Right ventricle myocardium superior (tissue), 1 donor: Measurements from ENCODE around the gene MYL4. TPM values are rescaled to one million over a fixed set of nuclear protein-coding genes. Genes with fewer than 3 reads are reported as not detected.

Experiments used
- ATAC-seq: fragments of 200-7000 bp; cut with Tn5 transposase; one replicate; pipeline ENCODE4 v1.9.1; 2020; ENCODE audit warnings: mild to moderate bottlenecking; ENCODE audit not compliant: poor library complexity
- DNase-seq: peaks from one replicate; pipeline ENCODE4 v3.0.0-alpha.2; 2020
- intact Hi-C: fragments of 100-400 bp; cut with DNase I; formaldehyde crosslinking; loops from one replicate; pipeline ENCODE4 v1.11.2; 2022
- total RNA-seq: library from RNA; stranded (reverse); fragmentation: NEBNext Ultra II Directional; extraction: Animal tissue kit (Norgen Biotek cat#: 25700); gene quantifications from one replicate; pipeline ENCODE4 v1.2.1, GENCODE V29; 2021
- donor health status: DM: no; HTN: yes; CAD: no; lungs with severe emphysema.

The MYL4 gene
- total RNA-seq, 1 donor from 2014 or later: 219 TPM

DNA sequence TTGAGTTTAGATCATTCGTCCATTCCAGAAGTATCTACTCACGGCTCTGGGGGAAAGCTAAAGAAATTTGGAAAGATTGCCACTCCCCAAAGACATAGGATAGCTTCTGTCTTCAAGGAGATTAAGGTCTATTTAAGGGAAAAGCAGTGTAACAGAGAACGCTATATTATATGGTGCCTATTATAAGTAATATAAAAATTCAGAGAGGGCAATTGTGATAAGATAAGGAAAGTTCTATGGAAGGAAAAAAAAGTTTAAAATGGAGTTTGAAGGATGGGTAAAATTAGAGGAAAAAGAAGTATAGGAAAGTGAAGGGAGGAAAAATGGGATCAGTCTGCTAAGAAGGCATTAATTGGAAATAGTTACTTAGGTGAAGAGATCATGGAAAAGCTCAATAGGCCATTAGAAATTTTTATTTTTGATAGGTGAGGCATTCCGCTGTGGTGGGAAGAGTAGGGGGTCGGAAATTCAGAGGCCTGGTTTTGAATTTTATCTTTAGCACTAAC is 19.4 kb upstream of the MYL4 start:
- ATAC-seq (no peak), DNase-seq (no peak)
- intact Hi-C loops: no loop called here

DNA sequence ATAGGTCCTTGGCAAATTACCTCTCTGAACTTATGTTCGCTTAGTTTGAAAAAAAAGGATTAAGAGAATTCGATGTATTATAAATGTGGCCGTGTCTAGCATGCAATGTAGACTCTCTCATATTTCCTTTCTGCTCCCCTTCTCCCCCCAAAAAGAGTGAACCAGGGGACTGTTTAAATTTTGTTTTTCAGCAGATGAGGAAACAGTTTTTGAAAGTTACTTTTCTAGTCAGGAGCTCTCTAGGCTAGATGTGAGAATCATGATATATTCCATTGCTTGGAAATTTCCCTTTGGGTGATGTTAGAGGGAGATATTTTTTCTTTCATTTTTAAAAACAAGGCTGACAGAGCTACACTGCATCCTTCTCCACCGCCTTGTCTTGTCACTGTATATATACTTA is 18.9 kb upstream of the MYL4 start:
- intact Hi-C loops: no loop called here
- no peak for DNase-seq
- ATAC-seq: no peak

DNA sequence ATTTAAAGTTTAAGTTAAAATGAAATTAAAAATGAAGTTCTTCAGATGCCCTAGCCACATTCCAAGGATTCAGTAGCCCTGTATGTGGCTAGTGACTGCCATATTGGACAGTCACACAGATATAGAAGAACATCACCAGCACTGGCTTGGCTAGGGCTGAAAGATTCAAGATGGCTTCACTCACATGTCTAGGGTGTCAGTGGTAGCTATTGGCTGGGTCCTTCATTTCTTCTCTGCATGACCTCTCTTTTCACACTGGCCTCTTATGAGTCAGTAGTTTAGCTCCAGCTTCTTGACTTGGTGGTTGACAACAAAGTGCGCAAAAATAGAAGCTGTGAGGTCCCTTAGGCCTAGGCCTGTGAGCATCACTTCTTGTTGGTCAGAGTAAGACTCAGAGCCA is 18.4 kb upstream of the MYL4 start:
- no peak for DNase-seq
- no peak for ATAC-seq
- intact Hi-C loops: no loop called here

GRCh38 chr17:47192554-47192953 is 16.6 kb upstream of the MYL4 start:
- intact Hi-C loops: no loop called here
- ATAC-seq (no peak), DNase-seq (no peak)

DNA sequence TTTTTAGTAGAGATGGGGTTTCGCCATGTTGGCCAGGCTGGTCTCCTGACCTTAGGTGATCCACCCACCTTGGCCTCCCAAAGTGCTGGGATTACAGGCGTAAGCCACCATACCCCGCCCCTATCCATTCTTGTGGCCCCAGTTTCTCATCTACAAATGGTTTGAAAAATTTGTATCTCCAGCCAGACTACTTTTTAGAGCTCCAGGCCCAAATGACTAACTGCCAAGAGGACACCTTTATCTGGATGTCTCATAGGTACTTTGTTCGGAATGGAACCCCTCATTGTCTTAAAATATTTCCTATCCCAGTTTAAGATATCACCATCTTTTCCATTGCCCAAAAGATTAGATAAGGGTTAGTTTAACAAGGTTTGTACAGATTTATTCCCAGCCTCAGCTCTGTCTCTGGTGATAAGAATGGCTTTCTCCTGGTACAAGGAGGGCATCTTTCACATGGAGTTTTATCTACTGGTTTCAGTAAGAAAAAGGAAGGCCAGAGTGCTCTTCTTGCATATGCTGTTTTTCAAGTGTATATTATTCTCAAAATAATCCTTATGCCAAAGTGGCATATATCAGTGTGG is 15.1 kb upstream of the MYL4 start:
- ATAC-seq: no peak
- intact Hi-C loops: no loop called here
- DNase-seq: no peak

DNA sequence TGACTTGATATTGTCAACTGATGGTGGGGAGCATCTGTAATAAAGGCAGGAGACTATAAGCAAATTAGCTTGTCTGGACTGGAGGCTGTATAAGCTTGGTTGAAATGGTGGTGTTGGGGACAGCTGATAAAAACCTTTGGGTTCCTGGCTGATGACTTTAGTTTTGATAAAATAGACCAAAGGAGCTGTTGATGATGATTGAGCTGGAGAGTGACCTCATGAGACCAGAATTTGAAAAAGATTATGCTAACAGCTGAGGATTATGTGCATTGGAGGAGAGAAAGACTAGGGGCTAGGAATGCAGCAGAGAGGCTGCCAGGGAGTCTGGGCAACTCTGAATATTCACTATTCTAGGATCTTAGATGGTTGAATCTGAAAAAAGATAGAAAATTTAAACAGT is 11.3 kb upstream of the MYL4 start:
- DNase-seq (no peak), ATAC-seq (no peak)
- intact Hi-C loops: no loop called here

GRCh38 chr17:47199627-47200324 is 9.4 kb upstream of the MYL4 start:
- ATAC-seq (no peak), DNase-seq (no peak)
- intact Hi-C loops: no loop called here

DNA sequence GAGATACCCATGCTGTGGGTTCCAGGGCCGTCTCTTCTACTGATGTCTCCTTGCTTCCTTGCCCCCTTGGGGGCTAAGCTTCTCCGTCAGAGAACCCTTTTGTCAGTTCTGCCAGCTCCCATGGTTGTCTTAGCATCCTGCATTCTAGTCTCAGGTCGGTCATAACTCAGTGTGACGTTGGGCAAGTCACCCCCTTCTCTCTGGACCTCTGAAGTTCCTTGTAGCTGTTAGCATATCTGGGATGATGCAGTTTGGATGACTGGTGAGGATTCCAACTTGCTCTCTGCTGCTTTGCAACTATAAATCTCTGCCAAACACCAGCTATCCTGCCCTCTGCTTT is 8.9 kb upstream of the MYL4 start:
- intact Hi-C loops: no loop called here
- DNase-seq (no peak), ATAC-seq (no peak)

DNA sequence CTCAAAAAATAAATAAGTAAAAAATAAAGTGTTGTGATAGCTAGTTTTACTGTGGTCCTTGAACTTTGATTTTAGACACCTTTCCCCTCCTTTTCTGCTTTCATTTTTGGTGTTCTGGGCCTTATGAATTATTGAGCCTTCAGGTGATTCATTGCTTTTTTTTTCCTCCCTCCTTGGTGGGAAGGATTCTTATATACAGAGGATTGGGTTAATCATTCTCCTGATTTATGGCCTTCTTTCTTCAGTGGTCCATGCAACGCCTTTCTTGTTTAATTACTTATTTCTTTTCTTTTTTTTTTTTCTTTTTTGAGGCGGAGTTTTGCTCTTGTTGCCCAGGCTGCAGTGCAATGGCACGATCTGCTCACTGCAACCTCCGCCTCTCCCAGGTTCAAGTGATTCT is 8.0 kb upstream of the MYL4 start:
- no peak for DNase-seq
- no peak for ATAC-seq
- intact Hi-C loops: no loop called here

GRCh38 chr17:47203984-47204721 is 5.0 kb upstream of the MYL4 start:
- intact Hi-C loops: no loop called here
- ATAC-seq (no peak), DNase-seq (no peak)

GRCh38 chr17:47204722-47205418 is 4.3 kb upstream of the MYL4 start:
- DNase-seq (no peak), ATAC-seq (peak; percentile 79)
- intact Hi-C loops: no loop called here

- peak; percentile 62 for ATAC-seq
- intact Hi-C loops: no loop called here
- peak; percentile 56 for DNase-seq
These were observed 3.7 kb upstream of the MYL4 start for GRCh38 chr17:47205419-47205963.

GRCh38 chr17:47207143-47208067 is 1.7 kb upstream of the MYL4 start:
- no peak for DNase-seq
- ATAC-seq: no peak
- intact Hi-C loops: no loop called here

- no peak for DNase-seq
- intact Hi-C loops: no loop called here
- no peak for ATAC-seq
These were observed 351 bp downstream of the MYL4 start for GRCh38 chr17:47209499-47209898.

- no peak for DNase-seq
- intact Hi-C loops: no loop called here
These were observed 957 bp downstream of the MYL4 start for GRCh38 chr17:47210105-47210504.

DNA sequence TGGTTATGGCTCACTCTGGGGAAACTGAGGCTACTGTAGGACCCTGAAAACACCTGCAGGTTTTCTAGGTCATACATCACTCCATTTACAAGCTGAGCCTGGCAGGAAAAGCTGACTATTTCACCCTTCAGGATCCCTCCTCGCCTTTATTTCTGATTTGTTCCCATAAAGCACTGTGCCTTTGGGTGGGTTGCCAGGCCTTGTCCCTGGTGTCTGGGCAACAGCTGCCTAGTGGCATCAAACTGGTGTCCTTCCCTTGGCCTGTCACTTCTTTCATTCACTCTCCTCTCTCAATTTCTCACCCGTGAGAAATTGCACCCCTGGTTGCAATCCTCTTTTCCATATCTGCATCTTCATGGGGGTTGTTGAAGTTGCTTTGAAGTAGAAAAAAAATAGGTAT is 1.6 kb downstream of the MYL4 start:
- no peak for ATAC-seq
- DNase-seq: no peak
- intact Hi-C loops: no loop called here

More at GRCh38 chr17:47210105-47210504, 957 bp downstream of the MYL4 start:
- peak; percentile 44 for ATAC-seq

GRCh38 chr17:47212458-47212857 is 3.3 kb downstream of the MYL4 start:
- DNase-seq (no peak), ATAC-seq (no peak)
- intact Hi-C loops: no loop called here

GRCh38 chr17:47213540-47213939 is 4.4 kb downstream of the MYL4 start:
- DNase-seq: no peak
- intact Hi-C loops: no loop called here
- no peak for ATAC-seq
